HG02870 (cell line): Measurements from ENCODE around the gene COL12A1.
A peak's percentile ranks its signal among the peaks of the same experiment; 100 is the strongest.

Experiments used
- ATAC-seq: cut with Tn5 transposase; IDR thresholded peaks from one replicate; pipeline ENCODE4 v1.9.1; 2021; ENCODE audit warnings: mild to moderate bottlenecking, moderate library complexity; ENCODE audit not compliant: unreplicated experiment

The COL12A1 gene

DNA sequence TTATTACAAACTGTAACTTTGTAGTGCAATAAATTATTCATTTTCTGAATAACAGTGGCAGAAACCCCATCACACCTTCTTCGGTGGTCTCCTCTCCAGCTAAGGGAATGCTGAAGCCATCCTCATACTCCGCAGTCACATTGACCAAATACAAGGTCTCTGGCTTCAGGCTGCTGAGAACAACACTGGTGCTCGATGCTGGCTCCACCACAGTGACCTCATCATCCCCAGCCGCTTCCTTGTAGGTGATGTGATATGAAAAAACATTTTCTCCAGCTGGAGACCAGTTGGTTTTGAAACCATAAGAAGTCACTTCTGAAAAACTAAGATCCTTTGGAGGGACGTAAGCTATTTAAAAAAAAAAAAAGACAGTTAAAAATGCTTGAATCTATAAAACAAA, 25.0 kb downstream of the COL12A1 start:
- ATAC-seq = no peak

DNA sequence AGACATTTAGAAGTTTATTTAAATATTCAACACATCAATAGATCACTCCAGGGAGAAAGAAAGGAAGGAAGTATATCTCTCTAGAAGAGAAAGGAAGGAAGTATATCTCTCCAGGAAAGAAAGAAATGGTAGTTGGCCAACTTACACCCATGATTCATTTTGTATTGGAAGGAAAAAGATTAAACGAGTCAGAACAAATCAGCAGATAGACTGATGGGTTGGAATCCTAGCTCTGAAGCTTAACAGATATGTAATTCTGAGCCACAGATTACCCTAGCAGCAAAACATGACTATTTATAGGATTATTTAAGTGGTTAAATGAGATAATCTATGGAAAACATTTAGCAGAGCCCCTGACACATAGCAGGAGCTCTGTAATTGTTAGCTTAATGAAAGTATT, 27.1 kb downstream of the COL12A1 start:
- no peak for ATAC-seq

DNA sequence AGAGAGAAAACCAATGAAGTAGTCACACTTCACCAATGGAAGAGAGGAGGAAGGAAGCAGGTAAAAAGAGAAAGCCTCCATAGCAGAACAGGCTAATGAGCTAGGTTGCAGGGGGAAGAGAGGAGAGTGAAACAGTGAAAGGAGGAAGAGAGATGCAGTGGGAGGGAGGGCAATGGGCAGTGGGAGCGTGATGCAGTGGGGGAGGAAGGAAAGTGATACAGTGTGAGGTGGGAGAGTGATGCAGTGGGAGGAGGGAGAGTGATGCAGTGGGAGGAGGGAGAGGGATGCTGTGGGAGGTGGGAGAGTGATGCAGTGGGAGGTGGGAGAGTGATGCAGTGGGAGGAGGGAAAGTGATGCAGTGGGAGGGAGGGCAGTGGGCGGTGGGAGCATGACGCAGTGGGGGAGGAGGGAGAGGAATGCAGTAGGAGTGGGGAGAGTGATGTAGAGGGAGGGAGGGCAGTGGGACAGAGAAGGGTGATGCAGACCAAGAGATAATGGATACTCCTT, 29.7 kb downstream of the COL12A1 start:
- ATAC-seq = no peak

DNA sequence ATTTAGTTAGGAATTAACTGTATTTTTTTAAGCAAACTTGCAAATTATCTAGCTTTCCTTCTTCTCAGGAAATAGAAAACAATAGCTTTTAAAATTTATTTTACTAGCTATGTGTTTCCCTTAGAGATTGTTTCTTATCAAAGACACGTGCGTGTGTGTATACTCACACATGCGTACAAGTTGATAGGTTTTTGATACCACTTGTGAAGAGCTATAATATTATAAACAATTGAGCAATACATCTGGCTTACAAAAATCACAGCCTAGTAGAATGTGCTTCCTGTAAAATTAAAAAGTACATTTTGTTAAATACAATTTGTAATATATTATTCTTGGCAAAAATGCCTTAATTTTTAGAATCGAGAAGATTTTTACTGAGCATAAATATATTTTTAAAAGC, 33.9 kb downstream of the COL12A1 start:
- ATAC-seq = no peak

DNA sequence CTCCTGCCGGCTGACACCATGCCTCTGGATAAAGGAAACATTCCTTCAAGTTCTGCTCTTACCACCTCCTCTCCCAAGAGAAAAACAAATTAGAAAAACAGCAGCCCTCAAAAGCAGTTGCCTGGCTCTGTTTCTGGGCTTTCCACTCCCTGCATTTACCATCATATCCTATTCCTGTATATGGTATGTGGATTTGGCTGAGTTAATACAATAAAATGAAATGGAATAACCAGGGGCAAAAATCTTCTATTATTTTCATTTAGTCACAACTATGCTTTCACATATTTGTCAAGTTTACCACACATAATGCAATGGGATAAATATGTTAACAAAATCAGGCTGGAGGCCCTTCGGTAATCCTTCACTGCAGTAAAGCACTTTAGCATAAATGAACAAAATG, 34.3 kb downstream of the COL12A1 start:
- ATAC-seq = no peak

DNA sequence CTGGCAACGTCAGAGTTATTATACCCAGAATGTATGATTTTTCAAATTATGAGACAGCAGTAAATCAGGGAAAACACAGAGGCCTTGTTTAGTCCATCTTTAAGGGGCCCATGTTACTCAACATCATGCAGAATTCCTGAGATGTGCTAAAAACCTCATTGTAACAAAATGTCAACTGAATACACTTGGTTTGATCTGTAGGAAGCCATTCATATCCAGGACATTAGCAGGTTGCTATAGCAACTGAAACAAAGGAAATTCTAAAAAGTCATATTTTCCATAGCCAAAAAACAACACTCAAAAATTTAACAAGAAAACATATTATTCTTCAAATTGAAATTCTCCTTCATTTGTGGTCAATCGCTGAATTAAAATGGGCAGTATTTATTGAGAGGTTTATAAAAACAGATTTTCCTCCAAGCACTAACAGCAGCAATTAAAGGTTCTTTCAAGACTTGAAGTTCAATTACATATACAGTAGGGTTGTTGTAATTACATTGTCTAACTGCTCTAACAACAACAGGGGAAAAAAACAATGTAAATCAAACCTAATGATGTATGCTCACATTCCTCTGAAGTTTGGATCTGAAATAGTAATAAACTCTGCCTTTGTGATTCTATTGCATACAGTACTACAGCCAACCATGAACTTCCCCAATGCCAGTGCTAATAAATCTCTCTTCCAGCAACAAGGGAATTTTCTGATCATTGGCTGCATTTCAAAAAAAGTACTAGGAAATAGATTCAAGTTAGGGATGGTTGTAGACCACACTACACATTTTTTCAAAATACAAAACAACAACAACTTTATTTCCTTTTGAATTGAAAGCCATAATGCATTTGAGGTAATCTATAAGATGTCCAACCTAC, 34.9 kb downstream of the COL12A1 start:
- no peak for ATAC-seq

DNA sequence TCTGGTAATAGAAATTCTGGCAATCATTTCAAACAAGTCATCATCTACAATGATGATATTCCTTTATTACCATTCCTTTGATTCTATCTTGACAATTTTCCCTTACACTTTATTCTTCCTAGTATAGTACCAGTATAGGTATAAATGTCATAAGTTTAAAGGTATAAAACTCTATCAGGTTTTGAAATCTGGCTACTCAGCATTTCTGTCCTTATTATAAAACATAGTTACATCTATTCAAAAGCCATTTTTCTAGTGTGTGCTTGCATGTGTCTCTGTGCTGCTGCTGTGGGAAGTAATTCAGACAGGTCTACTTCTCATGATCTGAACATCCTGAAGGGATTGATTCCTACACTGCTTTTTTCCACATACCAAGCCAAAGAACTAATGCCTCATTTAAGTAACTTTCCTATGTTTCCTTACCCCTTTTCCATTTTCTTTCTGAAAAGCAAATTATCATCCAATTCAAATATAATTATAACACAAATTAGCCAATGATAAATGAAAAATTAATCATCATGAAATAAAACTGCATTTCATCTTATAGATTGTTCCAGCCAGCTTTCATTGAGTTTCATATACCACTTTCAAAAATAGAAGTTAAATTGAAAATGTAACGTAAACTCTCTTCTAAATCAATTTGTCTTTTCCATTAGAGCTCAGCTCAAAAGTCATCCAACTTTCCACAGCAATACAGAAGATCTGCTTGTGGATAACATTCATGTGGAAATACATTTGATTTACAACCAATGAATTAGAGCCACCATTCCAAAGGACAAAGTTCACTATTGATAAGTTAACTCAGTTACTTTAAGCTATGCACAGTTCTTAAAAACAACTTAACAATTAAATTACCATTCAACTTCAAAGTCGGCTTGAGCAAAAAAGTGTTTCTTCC, 35.9 kb downstream of the COL12A1 start:
- no peak for ATAC-seq

DNA sequence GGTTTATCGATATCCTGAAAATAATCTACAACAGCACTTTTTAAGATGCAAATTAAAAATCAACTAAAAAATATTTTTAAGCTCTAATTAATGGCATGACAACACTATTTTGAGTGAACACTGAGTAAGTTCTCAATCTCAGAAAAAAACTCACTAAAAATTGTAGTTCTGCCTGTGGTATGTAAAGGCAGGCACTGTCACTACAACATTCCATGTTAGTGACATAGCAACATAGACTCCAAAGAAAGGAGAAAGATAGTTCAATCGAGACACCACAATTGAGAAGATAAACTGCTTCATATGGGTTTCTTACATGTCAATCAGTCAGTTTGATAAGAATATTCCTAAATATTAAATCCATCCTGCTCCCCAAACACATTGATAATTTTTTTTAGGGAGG, 38.0 kb downstream of the COL12A1 start:
- ATAC-seq = no peak

DNA sequence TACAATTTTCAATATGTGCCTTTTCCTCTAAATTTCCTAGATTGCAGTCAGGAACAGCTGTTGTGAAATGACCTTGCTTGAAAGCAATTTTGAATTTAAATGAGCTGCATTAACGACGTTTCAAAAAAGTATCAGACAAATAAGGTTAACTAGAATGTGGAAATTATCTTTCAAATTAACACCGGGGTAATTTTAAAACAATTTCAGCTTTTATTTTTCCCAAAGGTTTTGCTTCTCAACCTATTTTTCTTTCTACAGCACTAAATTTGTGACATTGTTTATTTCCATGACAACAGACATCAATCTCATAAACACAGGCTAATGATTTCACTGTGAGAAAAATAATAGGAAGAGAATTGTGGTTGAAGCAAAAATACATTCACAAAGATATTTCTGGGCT, 38.5 kb downstream of the COL12A1 start:
- no peak for ATAC-seq

DNA sequence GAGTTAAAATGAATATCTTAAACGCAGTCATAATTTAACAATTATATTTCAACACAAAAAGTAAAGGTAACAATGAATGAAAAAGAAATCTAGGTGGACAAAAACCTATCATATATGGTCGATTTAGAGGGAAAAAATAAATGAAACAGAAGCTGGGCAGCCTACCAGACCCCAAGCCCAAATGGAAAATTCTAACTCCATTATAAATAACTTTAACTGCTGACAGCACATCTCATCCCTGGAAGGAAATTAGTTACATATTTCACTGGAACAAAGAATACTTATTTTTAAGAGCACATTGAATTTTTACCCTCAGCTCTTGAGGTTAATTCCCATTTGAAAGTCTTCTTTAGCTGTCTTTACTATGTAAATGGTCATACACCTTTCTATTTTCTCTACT, 39.1 kb downstream of the COL12A1 start:
- no peak for ATAC-seq

DNA sequence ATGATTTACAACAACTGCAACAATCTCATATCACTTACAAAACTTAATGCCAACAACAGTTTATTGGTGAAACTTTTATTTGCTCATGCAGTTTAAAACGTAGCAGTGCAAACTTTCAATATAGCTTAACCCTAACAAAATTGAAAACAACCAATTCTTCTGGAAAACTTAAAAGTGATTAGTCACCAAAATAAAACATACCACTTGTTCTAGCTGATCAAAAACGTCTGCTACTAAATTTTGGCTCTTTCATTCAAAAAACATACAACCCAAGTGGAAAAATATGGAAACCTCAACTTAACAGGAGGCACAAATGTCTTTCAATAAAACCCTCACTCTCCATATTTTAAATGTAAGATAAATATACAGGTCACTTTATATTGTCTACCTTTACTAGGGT, 39.6 kb downstream of the COL12A1 start:
- no peak for ATAC-seq

DNA sequence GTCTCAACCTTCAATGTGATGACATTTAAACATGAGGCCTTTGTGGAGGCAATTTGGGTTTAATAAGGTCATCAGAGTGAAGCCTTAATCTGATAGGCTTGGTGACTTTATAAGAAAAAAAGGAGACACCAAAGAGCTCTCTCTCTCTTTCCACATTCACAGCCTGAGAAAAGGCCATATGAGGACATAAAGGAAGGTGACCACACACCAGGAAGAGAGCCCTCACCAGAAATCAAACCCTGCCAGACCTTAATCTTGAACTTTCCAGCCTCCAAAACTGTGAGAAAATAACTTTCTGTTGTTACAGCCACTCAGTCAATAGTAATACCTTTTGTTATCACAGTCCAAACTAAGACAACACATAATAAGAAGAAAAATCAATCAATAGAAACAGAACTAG, 47.7 kb downstream of the COL12A1 start:
- no peak for ATAC-seq

DNA sequence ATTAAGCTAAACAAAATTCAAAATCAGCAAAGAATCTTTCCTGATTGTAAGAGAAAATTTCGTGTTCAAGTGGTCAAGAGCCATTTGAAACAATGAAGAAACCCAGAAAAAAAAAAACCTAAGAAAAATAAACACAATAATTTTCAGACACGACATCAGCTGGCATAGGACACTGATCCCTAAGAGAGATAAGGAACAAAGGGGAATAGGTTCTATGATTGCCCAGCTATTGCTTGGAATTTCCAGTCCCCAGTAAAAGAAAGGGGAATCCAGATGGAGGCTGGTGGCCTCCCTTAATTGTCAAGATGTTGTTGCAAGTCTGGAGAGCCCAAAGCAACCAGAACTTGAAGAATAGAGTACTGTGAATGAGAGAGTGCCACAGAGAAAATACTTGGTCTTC, 48.5 kb downstream of the COL12A1 start:
- ATAC-seq = no peak

DNA sequence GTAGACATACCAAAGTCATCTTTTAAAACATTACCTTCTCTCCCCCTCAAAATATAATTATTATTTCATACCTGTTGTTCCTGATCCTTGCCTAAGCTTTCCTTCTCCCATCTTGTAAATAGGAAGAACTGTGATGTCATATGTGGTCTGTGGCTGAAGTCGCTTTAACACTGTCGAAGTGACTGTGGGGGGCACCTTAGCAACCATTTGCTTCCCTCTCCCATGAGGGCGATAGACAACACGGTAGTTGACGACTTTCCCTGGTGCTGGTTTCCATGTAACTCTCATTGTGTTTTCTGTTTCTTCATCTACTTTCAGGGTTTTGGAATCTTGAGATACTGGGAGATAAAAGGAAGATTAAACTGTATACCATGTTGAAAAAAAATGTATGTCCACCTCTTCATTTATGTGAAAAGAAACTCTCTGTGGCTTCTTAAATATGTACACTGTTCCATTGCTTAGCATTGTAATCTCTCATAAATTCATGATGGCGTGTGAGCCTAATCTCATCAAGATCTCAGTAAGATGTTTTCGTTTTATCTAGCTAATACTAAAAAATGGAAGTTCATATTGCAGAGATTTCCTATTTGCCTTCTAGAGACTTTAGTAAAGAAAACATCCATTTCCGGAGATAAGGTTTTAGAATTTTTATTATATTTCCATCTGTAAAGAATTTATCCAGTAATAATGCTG, 49.5 kb downstream of the COL12A1 start:
- no peak for ATAC-seq

DNA sequence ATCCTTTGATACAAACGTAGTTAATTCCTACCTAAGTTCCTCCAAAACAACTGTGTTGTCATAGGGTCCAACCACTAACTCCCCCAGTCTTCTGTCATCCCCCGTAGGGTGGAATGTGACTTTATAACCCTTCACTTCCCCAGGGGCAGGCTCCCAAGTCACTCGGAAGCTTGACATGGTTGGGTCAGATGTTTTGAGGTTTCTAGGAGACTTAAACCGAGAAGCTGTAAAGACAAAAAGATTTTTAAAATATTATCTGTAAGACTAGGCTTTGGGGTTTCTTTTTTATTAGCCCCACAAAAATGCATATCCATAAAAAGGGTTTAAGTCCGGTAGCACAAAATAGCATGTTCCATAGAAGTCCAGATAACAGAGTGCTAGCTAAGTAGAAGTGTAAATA, 50.2 kb downstream of the COL12A1 start:
- ATAC-seq = no peak

DNA sequence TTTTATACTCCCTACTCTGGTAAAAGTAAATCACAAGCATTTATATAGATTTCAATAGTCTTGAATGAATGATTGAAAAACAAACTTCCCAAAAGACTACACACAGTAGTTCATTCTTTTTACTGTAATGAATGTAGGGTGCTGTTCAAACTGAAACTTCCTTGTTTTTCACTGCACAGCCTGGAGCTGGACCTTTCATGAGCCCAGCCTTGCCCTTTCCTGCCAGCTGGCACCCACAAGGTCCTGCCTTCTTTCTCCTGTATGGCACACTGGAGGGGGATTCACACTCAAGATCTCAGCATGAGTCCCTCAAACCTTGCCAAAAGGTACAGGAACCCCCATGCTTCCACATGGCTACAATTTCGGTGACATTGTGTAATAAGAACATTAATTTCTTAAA, 50.9 kb downstream of the COL12A1 start:
- no peak for ATAC-seq

DNA sequence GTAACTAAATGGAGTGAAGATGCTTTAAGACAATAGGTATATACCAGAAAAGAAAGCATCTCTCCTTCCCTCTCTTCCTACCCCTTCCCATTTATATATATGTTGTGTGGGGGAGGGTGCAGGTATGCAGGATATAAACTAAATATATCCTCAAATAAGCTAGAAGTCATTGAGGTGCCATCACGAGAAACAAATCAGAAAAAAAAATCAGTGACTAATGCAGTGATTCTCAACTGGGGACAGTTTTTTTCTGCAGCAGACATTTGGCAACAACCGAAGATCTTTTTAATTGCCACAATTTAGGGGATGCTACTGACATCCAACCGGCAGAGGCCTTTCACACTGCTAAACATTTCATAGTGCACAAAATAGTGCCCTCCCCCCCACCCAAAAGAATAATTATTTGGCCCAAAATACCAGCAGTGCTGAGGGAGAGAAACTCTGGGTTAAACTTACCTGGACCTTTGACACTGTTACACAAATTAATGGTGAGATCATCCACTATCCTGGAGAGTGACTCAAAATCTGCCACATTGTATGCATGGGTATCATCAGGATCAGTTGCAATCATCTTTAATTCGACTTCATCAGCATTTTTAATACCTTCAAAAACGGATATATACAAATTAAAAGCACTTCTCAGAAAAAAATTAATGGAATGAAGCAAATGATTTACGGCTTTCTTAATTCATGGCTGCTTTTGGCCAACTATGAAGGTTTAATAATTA, 55.0 kb downstream of the COL12A1 start:
- no peak for ATAC-seq

DNA sequence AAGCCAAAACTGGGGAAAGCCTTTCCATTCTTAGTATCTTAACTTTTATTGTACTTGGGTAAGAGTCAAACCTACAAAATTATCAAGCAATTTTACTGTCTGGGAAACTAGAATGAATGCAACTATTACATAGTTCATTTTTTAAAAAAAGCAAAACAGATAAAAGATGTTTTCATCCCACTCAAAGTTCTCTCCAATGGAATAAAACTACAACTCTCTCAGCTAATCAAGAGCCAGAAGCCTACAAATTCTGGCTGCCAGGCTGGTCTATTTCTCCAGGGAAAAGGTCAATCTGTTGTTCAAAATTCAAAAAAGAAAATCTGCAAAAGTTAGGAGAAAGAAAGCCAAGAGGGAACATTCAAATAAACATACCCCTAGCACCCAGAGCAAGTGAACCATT, 56.2 kb downstream of the COL12A1 start:
- no peak for ATAC-seq

DNA sequence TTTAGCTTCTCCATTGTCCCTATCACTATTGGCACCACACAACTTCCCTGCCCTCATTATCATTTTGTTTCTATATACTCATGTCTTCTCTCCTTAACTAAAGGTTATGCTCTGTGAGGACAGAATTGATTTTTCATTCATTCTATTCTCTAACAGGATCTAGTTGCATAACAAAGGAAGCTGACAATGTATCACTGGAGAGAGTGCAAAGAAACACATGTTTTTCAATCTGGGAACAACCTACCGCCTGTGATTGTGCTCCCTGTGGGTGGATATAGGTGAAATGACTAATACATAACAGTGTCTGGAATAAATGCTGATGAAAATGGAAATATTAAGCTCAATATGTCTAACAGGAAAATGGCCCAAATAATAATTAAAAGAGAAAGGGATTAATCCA, 56.6 kb downstream of the COL12A1 start:
- ATAC-seq = no peak

DNA sequence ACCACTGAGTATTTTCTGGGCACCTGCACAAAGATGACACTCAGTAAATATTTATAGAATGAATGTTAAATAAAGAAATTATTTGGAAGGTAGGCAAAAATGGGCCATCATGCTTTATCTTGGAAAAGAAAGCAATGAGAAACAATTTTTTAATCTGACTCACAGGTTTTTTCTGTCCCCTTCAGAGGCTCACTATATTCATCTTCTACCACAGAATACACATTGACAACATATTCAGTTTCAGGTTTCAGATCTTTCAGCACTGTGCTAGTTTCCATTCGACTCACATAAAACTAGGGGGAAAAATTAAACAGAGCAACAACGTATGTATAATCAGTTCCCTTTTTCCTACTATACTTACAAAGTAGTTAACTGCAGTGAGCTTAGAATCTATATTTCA, 58.3 kb downstream of the COL12A1 start:
- peak; percentile 97 for ATAC-seq

DNA sequence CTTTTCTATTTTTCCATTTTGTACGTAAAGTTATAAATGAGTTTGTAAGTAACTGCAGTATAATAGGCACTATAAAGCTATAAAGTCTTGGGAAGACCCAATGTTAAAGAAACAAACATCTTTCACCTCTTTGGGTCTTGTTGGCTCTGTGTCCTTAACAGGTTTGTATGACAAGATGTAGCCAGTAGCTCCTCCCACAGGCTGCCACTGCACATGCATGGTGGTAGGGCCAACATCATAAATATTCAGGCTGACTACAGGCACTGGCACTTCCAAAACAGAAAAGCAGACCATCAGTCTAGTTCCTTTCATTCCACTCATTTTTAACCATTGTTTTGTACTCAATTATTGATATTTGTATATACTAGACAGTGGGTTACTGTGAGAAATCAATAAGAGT, 59.9 kb downstream of the COL12A1 start:
- ATAC-seq = no peak
